Bronchial epithelial cell (primary cell): Measurements from ENCODE around the gene RPUSD3. TPM values are rescaled to one million over a fixed set of nuclear protein-coding genes. Genes with fewer than 3 reads are reported as not detected.

Experiments used
- DNase-seq: peaks from one replicate; pipeline ENCODE4 v3.0.0-alpha.2; 2010; ENCODE audit warnings: low read depth
- FAIRE-seq: peaks from 2 replicates; lab custom pipeline; 2011; peaks lifted over from hg19 to GRCh38; lab: Jason Lieb, UNC
- H3K27me3 ChIP-seq: 2 replicates; pipeline ENCODE4 v1.5.1; 2011; ENCODE audit warnings: low read length; ENCODE audit not compliant: control insufficient read depth, insufficient read depth
- H3K36me3 ChIP-seq: 2 replicates; pipeline ENCODE4 v1.5.1; 2011; ENCODE audit warnings: low read length; ENCODE audit not compliant: control insufficient read depth, insufficient read depth
- H3K4me3 ChIP-seq: 2 replicates; pipeline ENCODE4 v1.5.1; 2011; ENCODE audit warnings: mild to moderate bottlenecking, low read depth, low read length, control low read depth
- total RNA-seq: library from RNA; depleted of rRNA; stranded (reverse); fragments of >200 nt; gene quantifications from 2 replicates; pipeline ENCODE4 v1.2.1, GENCODE V29; 2014
- TF ChIP-seq, protein P1 (sequence below): IDR thresholded peaks from 2 replicates; pipeline ENCODE4 v1.5.1; 2011; ENCODE audit warnings: mild to moderate bottlenecking, moderate library complexity, low read length, control low read depth, inconsistent platforms; ENCODE audit not compliant: insufficient read depth, severe bottlenecking

RPUSD3 gene
- total RNA-seq, 1 donor from 2014 or later = 34.5 TPM

DNA sequence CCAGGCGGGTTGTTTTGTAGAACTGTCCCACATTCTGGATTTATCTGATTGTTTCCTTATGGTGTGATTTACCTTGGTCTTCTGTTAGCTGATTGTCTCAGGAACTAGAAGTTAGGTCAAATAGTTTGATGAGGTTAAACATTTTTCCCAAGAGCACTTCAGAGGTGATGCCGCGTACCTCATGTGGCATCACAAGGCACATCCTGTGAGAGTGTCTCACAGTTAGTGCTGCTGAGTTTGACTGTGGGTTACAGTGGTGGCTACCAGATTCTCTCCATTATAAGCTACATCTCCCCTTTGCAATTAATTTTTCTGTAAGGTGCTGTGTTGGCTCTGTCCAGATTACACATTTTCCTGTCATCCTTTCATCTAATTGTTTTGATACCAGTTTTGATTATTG is 12.6 kb downstream of the RPUSD3 start:
- no peak for FAIRE-seq

DNA sequence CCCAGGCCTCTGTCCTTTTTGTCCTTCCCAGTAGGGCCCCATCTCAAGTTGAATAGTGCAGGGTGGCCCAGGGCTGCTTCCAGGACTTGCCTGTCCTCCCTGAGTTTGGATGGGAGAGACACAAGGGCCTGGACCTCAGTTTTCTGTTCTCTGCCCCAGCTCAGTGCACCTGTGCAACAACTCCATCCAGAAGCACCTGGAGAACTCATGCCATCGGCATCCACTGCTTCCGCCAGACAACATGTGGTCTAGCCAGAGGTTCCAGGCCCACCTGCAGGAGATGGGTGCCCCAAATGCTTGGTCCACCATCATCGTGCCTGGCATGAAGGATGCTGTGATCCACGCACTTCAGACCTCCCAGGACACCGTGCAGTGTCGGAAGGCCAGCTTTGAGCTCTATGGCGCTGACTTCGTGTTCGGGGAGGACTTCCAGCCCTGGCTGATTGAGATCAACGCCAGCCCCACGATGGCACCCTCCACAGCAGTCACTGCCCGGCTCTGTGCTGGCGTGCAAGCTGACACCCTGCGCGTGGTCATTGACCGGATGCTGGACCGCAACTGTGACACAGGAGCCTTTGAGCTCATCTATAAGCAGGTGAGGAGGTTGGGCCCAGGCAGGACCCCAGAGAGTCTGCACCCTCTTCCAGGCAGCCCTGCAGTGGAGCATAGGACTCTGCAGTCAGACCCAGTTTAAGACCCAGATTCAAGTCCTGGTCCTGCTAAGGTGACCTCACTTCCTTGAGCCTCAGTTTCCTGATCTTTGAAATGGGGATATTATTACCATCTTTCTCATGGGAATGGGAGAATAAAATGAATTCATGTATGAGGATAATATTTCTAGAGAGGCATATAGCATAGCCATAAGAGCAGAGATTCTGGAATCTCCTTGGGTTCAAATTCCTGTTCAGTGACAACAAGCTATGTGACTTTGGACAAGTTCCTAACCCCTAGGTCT is 14.7 kb downstream of the RPUSD3 start:
- DNase-seq (no peak), FAIRE-seq (no peak)
- no peak overlapping the region for H3K4me3 ChIP-seq
- no peaks in the 10 kb centered on the region for H3K27me3 ChIP-seq
- peaks cover 10% of the 10 kb centered on the region for H3K36me3 ChIP-seq
- TF ChIP-seq, protein P1, sequence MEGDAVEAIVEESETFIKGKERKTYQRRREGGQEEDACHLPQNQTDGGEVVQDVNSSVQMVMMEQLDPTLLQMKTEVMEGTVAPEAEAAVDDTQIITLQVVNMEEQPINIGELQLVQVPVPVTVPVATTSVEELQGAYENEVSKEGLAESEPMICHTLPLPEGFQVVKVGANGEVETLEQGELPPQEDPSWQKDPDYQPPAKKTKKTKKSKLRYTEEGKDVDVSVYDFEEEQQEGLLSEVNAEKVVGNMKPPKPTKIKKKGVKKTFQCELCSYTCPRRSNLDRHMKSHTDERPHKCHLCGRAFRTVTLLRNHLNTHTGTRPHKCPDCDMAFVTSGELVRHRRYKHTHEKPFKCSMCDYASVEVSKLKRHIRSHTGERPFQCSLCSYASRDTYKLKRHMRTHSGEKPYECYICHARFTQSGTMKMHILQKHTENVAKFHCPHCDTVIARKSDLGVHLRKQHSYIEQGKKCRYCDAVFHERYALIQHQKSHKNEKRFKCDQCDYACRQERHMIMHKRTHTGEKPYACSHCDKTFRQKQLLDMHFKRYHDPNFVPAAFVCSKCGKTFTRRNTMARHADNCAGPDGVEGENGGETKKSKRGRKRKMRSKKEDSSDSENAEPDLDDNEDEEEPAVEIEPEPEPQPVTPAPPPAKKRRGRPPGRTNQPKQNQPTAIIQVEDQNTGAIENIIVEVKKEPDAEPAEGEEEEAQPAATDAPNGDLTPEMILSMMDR = no peak

More for the DNA sequence above, 12.6 kb downstream of the RPUSD3 start:
- no peak overlapping the region for H3K4me3 ChIP-seq
- DNase-seq = no peak
- H3K27me3 ChIP-seq = no peaks in the 10 kb centered on the region
- H3K36me3 ChIP-seq = peaks cover 17% of the 10 kb centered on the region
- TF ChIP-seq, protein P1 = no peak

DNA sequence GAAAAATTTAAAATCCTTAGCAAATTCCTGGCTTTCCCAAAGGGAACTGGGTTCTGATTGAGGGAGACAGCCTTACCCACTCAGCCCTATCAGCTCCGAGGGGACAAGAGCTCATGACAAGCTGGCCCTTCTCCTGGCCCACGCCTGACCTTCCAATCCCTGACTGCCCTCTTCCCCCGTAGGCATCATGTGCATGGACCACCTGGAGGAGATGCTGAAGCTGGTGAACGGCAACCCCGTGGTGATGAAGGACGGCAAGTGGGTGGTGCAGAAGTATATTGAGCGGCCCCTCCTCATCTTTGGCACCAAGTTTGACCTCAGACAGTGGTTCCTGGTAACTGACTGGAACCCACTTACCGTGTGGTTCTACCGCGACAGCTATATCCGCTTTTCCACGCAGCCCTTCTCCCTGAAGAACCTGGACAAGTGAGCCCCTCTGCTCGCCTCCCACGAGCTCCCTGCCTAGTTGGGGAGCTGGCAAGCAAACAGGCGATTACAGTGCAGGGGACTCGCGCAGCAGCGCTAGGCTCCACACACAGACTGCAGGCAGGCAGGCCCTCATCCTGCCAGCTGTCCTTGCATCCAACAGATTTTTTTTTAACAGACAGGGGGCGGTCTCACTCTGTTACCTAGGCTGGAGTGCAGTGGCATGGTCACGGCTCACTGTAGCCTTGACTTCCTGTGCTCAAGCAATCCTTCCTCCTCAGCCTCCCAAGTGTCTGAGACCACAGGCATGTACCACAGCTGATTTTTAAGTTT is 16.8 kb downstream of the RPUSD3 start:
- DNase-seq = peak; percentile 20
- TF ChIP-seq, protein P1 = peak; percentile 34
- Histone ChIP-seq H3K36me3 (peaks cover 5% of the 10 kb centered on the region), H3K27me3 (no peaks in the 10 kb centered on the region), H3K4me3 (no peak overlapping the region)
- FAIRE-seq = no peak

DNA sequence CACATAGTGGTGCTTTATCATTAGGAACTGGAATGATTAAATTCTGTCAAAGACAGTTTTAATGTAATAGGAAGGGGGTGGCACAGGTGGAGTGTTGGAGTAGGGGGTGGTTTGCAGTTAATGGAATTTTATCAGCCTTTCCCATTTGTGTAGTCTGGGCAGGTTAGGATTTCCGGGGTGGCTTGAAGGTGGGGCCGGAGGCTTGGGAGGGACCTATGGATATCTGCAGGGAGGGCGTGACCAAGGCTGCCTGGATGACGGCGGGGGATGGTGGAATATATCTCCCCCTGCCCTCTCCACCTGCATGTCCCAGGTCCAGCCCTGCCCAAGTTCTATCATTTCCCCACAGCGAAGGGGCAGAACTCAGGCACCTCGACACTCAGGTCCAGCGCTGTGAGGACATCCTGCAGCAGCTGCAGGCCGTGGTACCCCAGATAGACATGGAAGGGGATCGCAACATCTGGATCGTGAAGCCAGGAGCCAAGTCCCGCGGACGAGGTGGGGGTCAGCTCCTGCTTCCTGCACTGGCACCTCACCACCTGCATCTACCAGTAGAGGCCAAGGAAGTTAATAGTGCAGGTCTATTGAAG is 18.3 kb downstream of the RPUSD3 start:
- H3K4me3 ChIP-seq = no peak overlapping the region
- FAIRE-seq = no peak
- TF ChIP-seq, protein P1 = no peak
- no peaks in the 10 kb centered on the region for H3K27me3 ChIP-seq
- peaks cover 5% of the 10 kb centered on the region for H3K36me3 ChIP-seq
- no peak for DNase-seq

DNA sequence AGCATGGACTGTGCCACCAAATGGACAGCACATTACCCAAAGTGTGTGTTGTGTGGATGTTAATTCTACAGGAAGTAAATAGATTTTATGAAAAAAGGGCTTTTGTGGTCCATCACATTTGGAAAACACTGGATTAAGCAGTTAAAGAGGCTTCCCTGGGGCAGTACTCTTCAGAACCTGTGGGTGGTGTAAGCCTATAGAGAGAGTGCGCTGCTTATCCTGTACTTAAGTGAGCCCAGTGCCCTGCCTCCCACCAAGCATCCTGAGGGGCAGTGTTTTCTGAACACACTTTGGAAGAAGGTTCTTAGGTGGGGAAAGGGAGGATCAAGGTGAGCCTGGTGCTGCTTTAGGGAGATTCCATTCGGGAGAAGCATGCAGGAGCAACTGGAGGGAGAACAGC is 22.9 kb downstream of the RPUSD3 start:
- H3K27me3 ChIP-seq = no peaks in the 10 kb centered on the region
- H3K4me3 ChIP-seq = no peak overlapping the region
- peaks cover 2% of the 10 kb centered on the region for H3K36me3 ChIP-seq
- no peak for FAIRE-seq
- DNase-seq = peak; percentile 18
- TF ChIP-seq, protein P1 = peak; percentile 36
